Skeletal muscle tissue (tissue), 4 donors: ENCODE measurements around the gene RGS19. TPM values are rescaled to one million over a fixed set of nuclear protein-coding genes. Genes with fewer than 3 reads are reported as not detected.

Experiments
- H3K27ac ChIP-seq: one replicate; pipeline ENCODE4 v1.7.0; 2013; ENCODE audit warnings: mild to moderate bottlenecking, low read depth, low read length, inconsistent platforms
- H3K27me3 ChIP-seq, 3 donors: one replicate each; pipeline ENCODE4 v1.7.0; 2013; ENCODE audit warnings: low read length in 3 of 3; ENCODE audit not compliant: control insufficient read depth in 3 of 3, insufficient read depth in 3 of 3
- H3K36me3 ChIP-seq, 3 donors: one replicate each; pipeline ENCODE4 v1.7.0; 2013; ENCODE audit warnings: low read length in 3 of 3; ENCODE audit not compliant: control insufficient read depth in 3 of 3, insufficient read depth in 3 of 3
- H3K4me1 ChIP-seq, 3 donors: one replicate each; pipeline ENCODE4 v1.7.0; 2013; ENCODE audit warnings: low read length in 3 of 3, mild to moderate bottlenecking in 3 of 3; ENCODE audit not compliant: control insufficient read depth in 3 of 3, insufficient read depth in 3 of 3
- H3K4me3 ChIP-seq, 3 donors: one replicate each; pipeline ENCODE4 v1.7.0; 2013; ENCODE audit warnings: low read length in 3 of 3
- H3K9ac ChIP-seq, 3 donors: one replicate each; pipeline ENCODE4 v1.7.0; 2013; ENCODE audit warnings: low read length in 3 of 3, mild to moderate bottlenecking in 3 of 3, moderate library complexity in 2 of 3, low read depth in 1 of 3
- H3K9me3 ChIP-seq, 3 donors: one replicate each; pipeline ENCODE4 v1.7.0; 2013; ENCODE audit warnings: low read length in 3 of 3; ENCODE audit not compliant: control insufficient read depth in 3 of 3
- total RNA-seq: library from RNA; depleted of rRNA; stranded (reverse); fragments of >200 nt; gene quantifications from one replicate; pipeline ENCODE4 v1.2.3, GENCODE V29; 2014
- donor health status: Osteomylitis.

The RGS19 gene
- total RNA-seq, 1 donor from 2014 or later: 5.2 TPM

GRCh38 chr20:64101731-64102621 lies 22.7 kb upstream of the RGS19 start:
- Histone ChIP-seq H3K9ac (no peak overlapping the region), H3K4me1 (peaks cover 0 to 4% (median 0%) of the 10 kb centered on the region in 3 donors), H3K36me3 (no peaks in the 10 kb centered on the region), H3K27me3 (peaks cover 62 to 81% (median 67%) of the 10 kb centered on the region in 3 donors), H3K4me3 (no peak overlapping the region), H3K27ac (no peak overlapping the region), H3K9me3 (no peaks in the 10 kb centered on the region)

DNA sequence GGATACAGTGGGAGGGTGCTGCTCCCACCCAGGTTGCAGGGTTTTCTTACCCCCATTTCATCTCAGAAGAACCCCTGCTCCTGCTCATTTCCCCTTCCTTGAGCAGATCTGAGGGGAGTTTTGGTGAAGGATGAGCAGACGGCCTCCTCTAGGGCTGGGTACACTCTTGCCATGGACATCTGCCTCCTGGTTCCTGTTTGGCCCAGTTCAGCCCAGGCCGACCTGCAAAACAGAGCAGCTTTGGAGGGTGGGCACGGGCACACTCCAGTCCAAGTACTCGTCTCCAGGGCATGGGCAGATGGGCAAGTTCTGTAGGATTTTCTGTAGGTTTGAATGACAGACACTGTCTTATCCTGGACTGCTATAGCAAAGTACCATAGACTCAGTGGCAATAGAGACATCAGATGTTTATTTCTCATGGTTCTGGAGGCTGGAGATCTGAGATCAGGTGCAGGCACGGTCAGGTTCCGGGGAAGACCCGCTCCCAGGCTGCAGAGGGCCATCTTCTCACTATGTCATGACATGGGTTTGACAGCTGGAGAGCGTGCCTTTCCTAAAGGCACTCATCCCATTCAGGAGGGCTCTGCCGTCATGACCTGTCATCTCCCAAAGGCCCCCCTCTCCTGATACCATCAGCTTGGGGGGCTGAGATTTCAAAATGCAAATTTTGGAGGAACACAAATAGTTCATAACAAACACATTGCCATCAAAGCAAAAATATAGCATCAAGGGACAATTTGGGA lies 21.8 kb upstream of the RGS19 start:
- H3K27me3 ChIP-seq: peaks cover 59 to 77% (median 60%) of the 10 kb centered on the region in 3 donors
- H3K36me3 ChIP-seq: no peaks in the 10 kb centered on the region
- no peak overlapping the region for H3K4me3 ChIP-seq

DNA sequence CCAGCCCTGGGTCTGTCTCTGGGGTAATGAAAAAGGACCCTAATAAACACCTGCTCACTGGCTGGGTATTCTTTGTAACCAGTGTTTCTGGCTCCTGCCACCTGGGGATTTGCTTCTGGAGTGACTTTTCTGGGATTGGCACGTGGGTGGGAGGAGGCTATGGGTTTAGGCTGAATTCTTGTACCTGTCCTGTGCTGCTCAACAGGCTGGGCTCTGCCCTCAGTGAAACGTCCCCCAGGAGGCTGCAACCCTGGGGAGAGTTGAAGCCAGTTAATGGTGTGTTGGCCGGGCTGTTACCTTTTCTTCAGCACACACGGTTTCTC lies 21.2 kb upstream of the RGS19 start:
- Histone ChIP-seq H3K4me1 (peaks cover 0 to 4% (median 0%) of the 10 kb centered on the region in 3 donors), H3K27me3 (peaks cover 56 to 78% (median 60%) of the 10 kb centered on the region in 3 donors)

More for the DNA sequence above, 21.8 kb upstream of the RGS19 start:
- no peak overlapping the region for H3K9ac ChIP-seq
- H3K4me1 ChIP-seq: peaks cover 0 to 4% (median 0%) of the 10 kb centered on the region in 3 donors
- H3K27ac ChIP-seq: no peak overlapping the region
- no peaks in the 10 kb centered on the region for H3K9me3 ChIP-seq

DNA sequence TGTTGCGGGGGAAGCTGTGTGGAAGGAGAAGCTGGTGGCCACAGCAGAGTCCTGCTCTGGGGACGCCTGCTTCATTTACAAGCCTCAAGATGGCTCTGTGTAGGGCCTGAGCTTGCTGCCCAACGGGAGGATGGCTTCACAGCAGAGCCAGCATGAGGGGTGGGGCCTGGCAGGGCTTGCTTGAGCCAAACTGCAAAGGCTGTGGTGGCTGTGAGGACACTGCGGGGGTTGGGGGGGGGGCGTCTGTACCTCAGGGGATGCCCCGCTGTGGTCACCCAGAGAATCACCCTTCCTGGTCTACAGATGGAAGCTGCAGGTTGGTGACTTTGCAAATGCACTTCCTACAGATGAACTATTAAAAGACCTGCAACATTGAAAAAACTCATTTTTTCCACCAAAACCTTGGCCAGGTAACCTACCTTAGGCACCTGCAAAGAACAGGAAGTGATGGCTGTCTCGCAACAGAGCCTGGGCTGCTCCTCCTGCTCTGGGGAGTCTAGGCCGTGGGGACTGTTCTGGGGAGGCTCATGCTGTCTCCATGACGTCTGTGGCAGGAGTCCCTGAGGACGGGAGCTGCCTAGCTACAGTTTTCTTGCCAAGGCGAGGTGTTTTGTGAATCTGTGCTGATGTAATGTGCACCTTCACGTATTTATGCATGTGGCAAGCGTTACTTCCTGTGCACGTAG lies 20.7 kb upstream of the RGS19 start:
- Histone ChIP-seq H3K36me3 (no peaks in the 10 kb centered on the region), H3K9me3 (no peaks in the 10 kb centered on the region), H3K27me3 (peaks cover 53 to 77% (median 61%) of the 10 kb centered on the region in 3 donors), H3K4me1 (peaks cover 0 to 4% (median 0%) of the 10 kb centered on the region in 3 donors), H3K9ac (no peak overlapping the region), H3K27ac (no peak overlapping the region), H3K4me3 (no peak overlapping the region)

More for the DNA sequence above, 21.2 kb upstream of the RGS19 start:
- Histone ChIP-seq H3K9ac (no peak overlapping the region), H3K4me3 (no peak overlapping the region), H3K9me3 (no peaks in the 10 kb centered on the region), H3K36me3 (no peaks in the 10 kb centered on the region), H3K27ac (no peak overlapping the region)

DNA sequence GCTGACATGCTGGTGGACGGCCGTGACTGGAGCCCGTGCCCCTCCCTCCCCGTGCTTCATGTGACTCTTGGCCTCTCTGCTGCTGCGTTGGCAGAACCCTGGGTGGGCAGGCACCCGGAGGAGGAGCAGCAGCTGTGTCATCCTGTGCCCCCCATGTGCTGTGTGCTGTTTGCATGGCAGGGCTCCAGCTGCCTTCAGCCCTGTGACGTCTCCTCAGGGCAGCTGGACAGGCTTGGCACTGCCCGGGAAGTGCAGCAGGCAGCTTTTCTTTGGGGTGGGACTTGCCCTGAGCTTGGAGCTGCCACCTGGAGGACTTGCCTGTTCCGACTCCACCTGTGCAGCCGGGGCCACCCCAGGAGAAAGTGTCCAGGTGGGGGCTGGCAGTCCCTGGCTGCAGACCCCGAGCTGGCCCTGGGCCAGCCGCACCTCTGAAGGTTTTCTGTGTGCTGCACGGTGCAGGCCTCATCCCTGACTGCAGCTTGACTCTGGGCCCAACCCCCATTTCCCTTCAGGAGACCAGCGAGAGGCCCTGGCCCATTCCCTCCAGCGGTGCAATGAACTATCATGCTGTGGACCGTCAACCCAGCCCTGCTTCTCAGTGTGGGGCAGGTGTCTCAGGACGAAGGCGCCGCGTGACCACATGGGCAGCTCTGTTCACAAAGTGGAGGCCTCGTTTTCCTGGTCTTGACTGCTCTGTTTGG lies 19.9 kb upstream of the RGS19 start:
- H3K27me3 ChIP-seq: peaks cover 49 to 75% (median 58%) of the 10 kb centered on the region in 3 donors
- H3K4me3 ChIP-seq: no peak overlapping the region
- H3K4me1 ChIP-seq: peaks cover 0 to 4% (median 0%) of the 10 kb centered on the region in 3 donors
- no peak overlapping the region for H3K27ac ChIP-seq
- H3K36me3 ChIP-seq: no peaks in the 10 kb centered on the region
- H3K9ac ChIP-seq: no peak overlapping the region
- H3K9me3 ChIP-seq: no peaks in the 10 kb centered on the region

DNA sequence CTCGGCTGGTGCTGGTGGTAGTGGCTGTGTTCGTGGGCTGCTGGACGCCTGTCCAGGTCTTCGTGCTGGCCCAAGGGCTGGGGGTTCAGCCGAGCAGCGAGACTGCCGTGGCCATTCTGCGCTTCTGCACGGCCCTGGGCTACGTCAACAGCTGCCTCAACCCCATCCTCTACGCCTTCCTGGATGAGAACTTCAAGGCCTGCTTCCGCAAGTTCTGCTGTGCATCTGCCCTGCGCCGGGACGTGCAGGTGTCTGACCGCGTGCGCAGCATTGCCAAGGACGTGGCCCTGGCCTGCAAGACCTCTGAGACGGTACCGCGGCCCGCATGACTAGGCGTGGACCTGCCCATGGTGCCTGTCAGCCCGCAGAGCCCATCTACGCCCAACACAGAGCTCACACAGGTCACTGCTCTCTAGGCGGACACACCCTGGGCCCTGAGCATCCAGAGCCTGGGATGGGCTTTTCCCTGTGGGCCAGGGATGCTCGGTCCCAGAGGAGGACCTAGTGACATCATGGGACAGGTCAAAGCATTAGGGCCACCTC lies 19.2 kb upstream of the RGS19 start:
- no peaks in the 10 kb centered on the region for H3K36me3 ChIP-seq
- peaks cover 42 to 68% (median 52%) of the 10 kb centered on the region in 3 donors for H3K27me3 ChIP-seq
- no peak overlapping the region for H3K27ac ChIP-seq
- H3K9ac ChIP-seq: no peak overlapping the region
- H3K4me3 ChIP-seq: no peak overlapping the region
- peaks cover 0 to 4% (median 0%) of the 10 kb centered on the region in 3 donors for H3K4me1 ChIP-seq
- no peaks in the 10 kb centered on the region for H3K9me3 ChIP-seq

- Histone ChIP-seq H3K4me1 (peaks cover 0 to 2% (median 0%) of the 10 kb centered on the region in 3 donors), H3K27me3 (peaks cover 24 to 66% (median 42%) of the 10 kb centered on the region in 3 donors), H3K27ac (no peak overlapping the region), H3K4me3 (no peak overlapping the region), H3K9ac (no peak overlapping the region), H3K36me3 (no peaks in the 10 kb centered on the region), H3K9me3 (no peaks in the 10 kb centered on the region)
Measured at GRCh38 chr20:64096535-64096934, 17.2 kb upstream of the RGS19 start.

- H3K4me3 ChIP-seq: no peak overlapping the region
- no peaks in the 10 kb centered on the region for H3K9me3 ChIP-seq
- H3K36me3 ChIP-seq: no peaks in the 10 kb centered on the region
- H3K27ac ChIP-seq: no peak overlapping the region
- no peak overlapping the region for H3K9ac ChIP-seq
- peaks cover 0 to 2% (median 0%) of the 10 kb centered on the region in 3 donors for H3K4me1 ChIP-seq
- peaks cover 18 to 59% (median 36%) of the 10 kb centered on the region in 3 donors for H3K27me3 ChIP-seq
Measured at GRCh38 chr20:64095927-64096326, 16.6 kb upstream of the RGS19 start.

GRCh38 chr20:64095455-64095854 lies 16.1 kb upstream of the RGS19 start:
- peaks cover 0 to 2% (median 0%) of the 10 kb centered on the region in 3 donors for H3K4me1 ChIP-seq
- no peak overlapping the region for H3K27ac ChIP-seq
- no peaks in the 10 kb centered on the region for H3K36me3 ChIP-seq
- H3K9me3 ChIP-seq: no peaks in the 10 kb centered on the region
- peaks cover 14 to 55% (median 33%) of the 10 kb centered on the region in 3 donors for H3K27me3 ChIP-seq
- H3K9ac ChIP-seq: no peak overlapping the region
- H3K4me3 ChIP-seq: no peak overlapping the region
